OCI-LY7 (cell line): Measurements from ENCODE around the gene LRRK1.

Experiments
- CTCF ChIP-seq: fragments of 200-600 bp; sonication (generic); conservative IDR thresholded peaks from 2 replicates; pipeline ENCODE4 v1.5.1; 2014; ENCODE audit warnings: mild to moderate bottlenecking, antibody characterized with exemption, low read length, moderate library complexity, mixed read lengths
- EZH2phosphoT487 ChIP-seq: fragments of 200-600 bp; sonication (generic); IDR thresholded peaks from 2 replicates; pipeline ENCODE4 v1.6.1; 2018; ENCODE audit warnings: low read depth, borderline replicate concordance, mild to moderate bottlenecking, mixed run types, antibody characterized with exemption, low read length, moderate library complexity, mixed read lengths

GRCh38 chr15:101027920-101028319 is 108.8 kb downstream of the LRRK1 start:
- TF ChIP-seq CTCF (no peak), EZH2phosphoT487 (no peak)
